Measurements from ENCODE around the gene IKZF1.
A peak's percentile ranks its signal among the peaks of the same experiment; 100 is the strongest.

Gene IKZF1

DNA sequence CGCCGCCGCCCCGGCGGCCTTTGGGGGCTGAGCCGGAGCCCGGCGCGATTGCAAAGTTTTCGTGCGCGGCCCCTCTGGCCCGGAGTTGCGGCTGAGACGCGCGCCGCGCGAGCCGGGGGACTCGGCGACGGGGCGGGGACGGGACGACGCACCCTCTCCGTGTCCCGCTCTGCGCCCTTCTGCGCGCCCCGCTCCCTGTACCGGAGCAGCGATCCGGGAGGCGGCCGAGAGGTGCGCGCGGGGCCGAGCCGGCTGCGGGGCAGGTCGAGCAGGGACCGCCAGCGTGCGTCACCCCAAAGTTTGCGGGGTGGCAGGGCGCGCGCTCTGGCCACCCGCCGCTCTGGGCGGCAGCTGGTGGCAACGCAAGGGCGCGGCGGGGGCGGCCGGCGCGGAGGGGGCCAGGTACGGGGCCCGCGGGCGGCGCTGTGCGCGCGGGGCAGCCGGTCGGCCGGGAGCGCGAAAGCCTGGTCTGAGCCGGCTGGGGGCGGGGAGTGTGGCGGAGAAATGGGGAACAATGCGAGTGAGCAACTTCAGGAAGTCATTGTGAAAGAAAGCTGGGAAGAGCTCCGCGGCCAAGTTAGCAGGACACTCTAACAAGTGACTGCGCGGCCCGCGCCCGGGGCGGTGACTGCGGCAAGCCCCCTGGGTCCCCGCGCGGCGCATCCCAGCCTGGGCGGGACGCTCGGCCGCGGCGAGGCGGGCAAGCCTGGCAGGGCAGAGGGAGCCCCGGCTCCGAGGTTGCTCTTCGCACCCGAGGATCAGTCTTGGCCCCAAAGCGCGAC is at the start of gene IKZF1:
Gene IKZF1, plus strand, starts transcription at position 588 of the 782 bp plus-strand sequence. CDS start 14,346 bp downstream, outside the sequence.
- peak; percentile 81 for DNase-seq

DNA sequence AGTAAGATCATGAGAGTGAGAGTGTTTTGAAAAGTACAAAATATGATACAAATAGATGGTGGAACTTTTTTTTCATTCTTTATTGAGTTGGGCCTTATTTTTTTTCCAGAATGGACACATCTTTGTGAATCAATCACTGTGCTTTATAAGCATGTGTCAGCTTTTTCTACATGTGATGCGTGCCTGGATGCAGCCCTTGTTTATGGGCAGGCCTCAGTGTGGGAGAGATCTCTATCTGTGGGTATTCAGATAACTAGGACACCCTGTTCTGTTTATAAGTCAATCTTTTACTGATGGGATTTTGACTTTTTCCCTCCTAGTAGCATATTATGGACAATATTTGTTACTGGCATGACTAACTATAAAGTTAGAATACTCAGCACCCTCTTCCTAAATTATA is 42.9 kb upstream of the IKZF1 start:
- DNase-seq = peak; percentile 51

DNA sequence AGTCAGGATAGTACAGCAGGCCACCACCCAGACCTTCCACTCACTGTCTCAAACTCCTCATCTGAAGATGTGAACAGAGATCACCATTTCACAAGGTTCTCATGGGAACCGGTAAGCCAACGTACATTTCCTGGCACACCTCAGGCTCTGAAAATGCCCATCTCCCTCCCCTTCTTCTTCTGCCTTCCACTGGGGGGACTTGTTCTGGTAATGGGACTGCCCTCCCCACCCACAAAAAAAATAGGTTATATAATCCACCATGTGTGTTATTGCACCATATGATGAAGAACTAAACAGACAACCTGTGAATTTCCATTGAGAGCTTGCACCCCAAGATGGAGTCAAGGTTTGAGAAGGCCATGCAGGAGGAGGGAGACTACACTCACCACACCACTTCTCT is 42.1 kb upstream of the IKZF1 start:
- peak; percentile 36 for DNase-seq

GRCh38 chr7:50262916-50263690 is 41.4 kb upstream of the IKZF1 start:
- DNase-seq = no peak

DNA sequence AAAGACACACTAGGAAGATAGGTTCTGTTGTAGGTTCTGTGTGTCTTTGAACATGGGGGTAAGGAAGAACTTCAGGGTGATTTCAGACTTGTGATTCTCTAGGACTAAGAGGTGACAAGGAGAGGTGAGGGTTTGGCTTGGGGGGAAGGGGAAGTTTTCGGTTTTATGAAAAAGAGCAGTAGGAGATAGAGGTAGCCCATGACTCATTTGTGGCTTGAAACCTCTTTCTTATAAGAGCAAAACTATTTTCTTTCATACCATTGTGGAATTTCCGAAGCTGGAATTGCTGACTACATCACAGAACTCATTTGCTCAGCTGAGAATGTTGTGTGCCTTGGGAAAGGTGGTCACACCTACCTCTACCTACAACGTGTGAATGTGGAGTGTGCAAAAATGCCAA is 39.6 kb upstream of the IKZF1 start:
- peak; percentile 55 for DNase-seq

- peak; percentile 59 for DNase-seq
Observed at GRCh38 chr7:50265968-50266634, 38.4 kb upstream of the IKZF1 start.

DNA sequence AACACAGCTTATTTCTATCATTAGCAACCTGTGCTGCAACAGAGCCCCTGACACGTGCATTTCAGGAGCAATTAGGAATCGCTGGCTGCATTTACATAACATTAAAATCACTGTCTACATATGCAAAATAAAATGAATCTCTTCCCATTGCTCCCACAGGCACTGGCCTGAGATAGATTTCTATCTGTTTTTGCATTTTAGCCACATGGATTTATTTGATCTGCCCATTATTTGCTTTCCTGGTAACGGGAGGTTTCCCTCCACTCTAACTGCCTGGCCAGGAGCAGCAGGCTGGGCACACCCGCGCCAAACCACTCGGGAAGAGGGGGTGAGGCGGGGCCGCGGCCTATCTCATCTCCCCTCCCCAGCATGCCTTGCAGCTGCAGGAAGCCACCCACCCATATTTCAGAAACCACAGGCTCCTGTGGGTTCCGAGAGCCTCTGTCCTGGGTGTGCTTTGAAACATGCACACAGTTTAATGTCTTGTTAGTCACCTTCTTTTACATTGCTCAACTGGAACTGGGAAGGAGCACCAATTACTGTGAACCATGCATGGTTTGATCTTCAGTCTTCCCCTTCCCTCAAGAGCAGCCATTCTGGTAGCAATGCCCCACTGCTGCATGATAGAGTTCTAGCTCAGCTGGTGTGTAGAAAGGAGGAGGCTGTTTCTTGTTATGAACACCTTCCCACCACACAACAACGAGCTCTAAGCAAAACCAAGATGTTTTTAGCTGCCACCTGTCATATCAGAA is 37.7 kb upstream of the IKZF1 start:
- DNase-seq = peak; percentile 85

DNA sequence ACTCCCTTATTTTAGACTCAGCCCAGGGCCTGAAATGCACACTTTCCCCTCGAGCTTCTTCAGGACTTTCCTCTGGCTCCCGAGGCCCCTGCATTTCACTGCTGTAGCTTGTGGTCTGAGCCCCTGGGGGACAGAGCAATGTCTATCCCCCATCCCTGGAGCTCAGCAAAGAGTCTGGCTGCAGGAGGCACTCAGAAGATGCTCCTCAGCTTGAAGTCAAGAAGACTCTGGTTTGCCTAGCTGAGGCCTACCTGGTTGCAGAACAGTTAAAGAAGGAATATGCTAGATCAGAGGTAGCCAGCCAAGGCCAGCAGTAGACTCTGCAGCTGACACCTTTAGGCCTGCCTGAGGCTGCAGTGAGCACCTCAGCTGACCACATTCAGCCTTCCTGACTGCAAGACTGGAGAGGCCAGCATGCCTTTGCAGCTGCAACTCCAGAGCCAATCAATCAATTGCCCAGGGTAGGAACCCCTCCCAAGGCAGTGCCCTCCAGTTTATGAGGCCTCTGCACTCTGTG is 36.9 kb upstream of the IKZF1 start:
- DNase-seq = peak; percentile 41

GRCh38 chr7:50268223-50268622 is 36.3 kb upstream of the IKZF1 start:
- DNase-seq = peak; percentile 56

- DNase-seq = no peak
Observed at GRCh38 chr7:50268990-50269389, 35.5 kb upstream of the IKZF1 start.

DNA sequence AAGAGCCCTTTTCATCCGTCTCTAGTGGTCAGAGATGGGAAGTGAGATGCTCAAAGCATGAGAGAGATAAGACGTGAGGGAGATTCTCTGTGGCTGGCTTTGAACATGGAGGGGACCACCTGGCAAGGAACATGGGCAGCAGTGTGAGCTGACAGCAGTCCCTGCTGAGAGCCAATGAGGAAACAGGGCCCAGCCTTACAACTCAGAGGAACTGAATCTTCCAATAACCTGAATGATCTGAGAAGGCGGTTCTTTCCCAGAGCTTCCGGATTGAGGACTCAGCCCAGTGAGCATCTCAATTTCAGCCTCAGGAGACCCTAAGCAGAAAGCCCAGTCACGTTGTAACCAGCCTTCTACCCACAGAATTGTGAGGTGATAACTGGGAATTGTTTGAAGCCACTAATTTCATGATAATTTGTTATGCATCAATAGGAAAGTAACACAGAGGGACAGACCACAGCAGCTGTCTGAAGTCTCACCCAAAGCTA is 33.9 kb upstream of the IKZF1 start:
- DNase-seq = peak; percentile 36

DNA sequence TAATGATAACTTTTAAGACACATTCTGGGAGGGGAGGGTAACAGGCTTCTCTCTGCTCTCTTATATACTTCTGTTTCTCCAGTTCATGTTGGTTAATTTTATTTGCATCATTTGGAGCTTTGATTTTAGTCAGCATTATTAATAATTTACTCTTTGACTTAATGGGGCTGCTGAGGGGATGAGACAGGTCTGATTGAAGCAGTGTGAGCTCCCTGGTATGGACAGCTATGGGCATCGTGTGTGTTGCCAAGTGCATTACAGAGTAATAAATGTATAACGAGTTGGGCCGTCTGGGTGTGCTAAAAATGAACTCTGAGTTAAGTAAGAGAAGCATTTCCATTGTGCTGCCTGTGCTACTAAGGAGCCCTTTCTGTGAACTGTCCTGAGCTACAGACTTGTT is 31.7 kb upstream of the IKZF1 start:
- DNase-seq = no peak

DNA sequence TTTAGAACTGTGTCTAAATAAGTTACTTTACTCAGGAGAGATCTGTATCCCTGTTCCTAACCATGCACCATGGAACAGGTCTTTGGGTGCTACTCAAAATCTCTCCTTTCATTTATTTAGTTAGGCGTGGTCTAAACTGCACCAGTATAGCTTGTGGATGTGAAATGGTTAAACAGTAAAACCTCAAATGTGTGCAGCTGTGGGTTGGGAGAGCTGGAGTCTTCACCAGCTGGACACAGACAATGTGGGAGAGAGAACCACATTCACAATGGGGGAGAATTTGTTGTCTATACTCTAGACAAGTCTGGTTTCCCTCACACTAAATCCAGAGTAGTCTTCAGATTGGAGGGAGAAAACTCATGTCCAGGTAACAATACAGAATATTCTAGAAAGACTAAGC is 31.2 kb upstream of the IKZF1 start:
- no peak for DNase-seq

GRCh38 chr7:50273870-50274269 is 30.6 kb upstream of the IKZF1 start:
- DNase-seq = no peak

DNA sequence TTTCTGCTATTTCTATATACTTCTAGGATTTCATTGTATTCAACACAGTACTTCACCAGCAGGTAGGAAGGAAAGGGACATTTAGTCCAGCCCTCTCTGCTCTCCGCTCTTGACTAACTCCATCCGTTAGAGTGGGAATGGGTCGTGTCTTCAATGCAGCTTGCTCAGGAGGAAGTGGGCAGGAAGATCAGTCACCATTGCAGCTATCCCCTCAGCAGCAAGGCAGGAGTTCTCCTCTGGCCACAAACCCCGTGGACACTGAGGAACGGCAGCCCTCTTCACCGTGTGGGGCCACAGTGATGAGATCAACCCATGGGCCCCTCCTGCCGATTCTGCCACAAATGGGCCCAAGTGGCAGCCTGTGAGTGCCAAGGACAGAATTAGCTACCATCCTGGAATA is 30.2 kb upstream of the IKZF1 start:
- no peak for DNase-seq

GRCh38 chr7:50275430-50275829 is 29.1 kb upstream of the IKZF1 start:
- no peak for DNase-seq

DNA sequence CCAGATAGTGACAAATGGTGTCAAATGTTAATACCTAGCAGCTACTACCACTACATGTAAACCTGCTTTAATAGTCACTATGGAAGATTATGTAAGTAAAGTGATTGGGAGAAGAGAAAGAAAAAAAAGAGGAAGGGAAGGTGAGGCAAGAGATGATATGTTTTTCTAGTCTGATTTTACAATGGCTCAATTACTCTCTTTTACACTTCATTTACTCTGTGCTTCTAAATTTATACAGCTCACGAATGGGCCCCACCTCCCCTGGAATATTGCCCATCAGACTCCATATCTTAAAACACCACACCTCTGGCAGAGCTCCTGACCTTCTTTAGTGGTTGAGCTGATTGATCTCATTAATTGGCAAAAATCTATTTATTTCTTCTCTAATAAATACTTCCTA is 28.0 kb upstream of the IKZF1 start:
- DNase-seq = no peak

DNA sequence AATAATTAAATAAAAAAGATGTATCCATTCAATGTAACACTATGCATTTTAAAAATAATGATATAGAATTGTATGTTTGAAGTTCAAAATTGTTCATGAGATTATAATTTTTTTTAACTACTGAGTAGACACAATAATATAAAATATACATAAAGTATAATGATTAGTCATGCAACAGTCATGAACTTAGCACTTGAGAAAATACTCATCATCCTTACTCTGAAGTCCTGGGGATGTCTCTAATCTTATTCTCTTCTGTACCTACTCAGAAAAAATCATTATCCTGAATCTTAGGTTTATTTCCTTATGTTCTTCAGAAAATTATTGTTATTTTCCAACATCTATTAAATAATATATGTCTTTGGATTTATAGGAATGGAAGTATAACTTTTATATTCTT is 26.4 kb upstream of the IKZF1 start:
- DNase-seq = no peak

DNA sequence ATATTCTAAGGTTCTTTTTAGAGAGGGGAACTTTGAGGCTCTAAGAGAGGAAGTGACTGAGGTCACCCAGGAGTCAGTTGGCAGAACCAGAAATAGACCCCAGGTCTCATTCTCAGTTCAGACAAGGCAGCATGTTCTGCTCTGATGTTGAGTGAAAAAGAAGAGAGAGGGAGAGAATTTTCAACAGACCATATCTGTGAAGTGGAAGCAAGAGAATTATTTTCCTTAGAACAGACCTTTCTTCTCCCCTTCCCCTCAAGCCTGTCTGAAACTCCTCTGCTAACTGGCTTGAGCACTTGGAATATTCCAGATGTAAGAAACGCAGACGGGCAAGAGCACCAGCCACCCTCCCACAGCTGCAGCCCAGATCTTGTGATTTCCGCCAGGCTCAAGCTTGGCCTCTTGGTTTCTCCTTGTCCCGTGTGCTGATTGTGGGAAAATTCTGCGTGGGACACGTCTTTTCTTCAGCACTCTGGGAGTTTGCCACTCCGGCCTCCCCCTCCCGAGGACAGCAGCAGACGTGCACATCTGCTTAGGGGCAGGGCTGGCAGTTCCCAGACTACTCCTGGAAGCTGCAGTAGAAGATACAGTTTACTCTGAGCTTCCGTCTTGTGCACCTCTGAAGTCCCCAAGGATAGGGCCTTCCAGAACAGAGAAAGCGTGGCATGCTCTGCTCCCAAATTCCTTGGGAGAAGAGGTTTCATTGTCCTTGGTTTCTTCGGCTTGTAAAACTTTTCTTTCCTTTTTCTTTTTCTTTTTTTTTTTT is 22.7 kb upstream of the IKZF1 start:
- peak; percentile 31 for DNase-seq

DNA sequence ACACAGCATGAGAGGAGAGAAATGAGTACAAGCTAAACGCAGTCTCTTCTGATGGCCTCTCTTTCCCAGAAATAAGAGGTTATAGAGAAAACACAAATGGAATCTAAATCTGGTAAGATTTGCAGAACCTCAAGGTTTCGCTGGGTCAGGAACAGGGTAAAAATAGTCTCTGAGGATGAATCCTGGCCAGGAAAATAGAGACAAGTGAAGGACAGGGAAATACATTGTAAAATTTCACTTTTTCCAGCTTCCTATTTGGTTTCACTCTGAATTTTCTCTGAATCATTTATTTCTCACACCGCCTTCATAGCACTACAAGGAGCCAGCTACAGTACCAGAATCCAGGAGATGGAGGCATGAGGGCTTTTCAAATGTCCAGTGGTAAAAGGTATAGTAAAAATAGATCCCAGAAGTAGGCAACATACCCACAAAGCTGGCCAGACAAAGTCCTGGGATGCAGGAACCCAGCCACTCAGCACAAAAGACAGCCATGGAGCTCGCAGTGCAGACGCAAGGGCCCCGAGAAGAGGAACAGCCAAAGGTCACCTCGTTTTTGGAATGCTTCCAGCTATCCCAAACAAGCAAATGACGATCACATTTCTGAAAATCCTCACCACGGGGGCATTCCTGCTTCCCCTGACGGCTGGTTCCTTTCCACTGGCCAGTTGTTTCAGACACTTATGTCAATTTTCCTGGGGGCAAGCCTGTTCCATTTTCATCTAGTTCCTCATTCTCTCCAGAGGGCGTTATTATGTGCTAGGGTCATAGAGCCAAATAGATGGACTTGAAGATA is 21.5 kb upstream of the IKZF1 start:
- DNase-seq = no peak

DNA sequence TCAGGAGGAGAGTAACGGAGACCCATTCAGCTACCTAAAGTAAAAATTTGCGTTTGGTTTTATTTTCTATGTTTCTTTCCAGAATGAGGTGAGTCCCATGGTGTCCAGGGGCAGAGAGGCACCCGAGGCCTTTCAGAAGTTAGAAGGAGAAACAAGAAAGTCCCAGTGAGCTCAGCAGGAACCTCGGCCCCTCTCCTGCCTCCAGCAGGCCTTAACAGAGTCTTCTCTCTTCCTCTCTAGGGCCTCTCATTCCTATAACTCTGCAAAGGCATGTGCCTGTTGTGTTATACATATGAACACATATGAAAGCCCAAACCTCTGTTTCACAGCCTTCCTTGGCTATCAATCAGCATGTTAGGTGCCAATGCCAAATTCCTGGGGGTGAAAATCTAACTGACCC is 20.8 kb upstream of the IKZF1 start:
- no peak for DNase-seq

Measured in stimulated activated CD8-positive, alpha-beta memory T cell treated with anti-CD3 and anti-CD28 coated beads, Interleukin-4, amount 100 ng/mL, for 48 hours (primary cell).